GM10248 (cell line): ENCODE data around the gene CD48.

ENCODE experiments used
- CTCF ChIA-PET: fragments of 300-600 bp; sonication (Branson Sonifier 250); formaldehyde crosslinking; extraction: SDS; loops from one replicate; lab custom pipeline; 2021; ENCODE audit warnings: antibody characterized with exemption; lab: Yijun Ruan, JAX
- POLR2A ChIA-PET: fragments of 350-650 bp; sonication (Branson Sonifier 250); formaldehyde crosslinking; extraction: SDS; loops from one replicate; lab custom pipeline; 2020; ENCODE audit warnings: antibody characterized with exemption; lab: Yijun Ruan, JAX
- DNase-seq: peaks from one replicate; pipeline ENCODE4 v3.0.0; 2012; ENCODE audit errors: extremely low spot score
- TF ChIP-seq, protein P1 (sequence below): IDR thresholded peaks from 2 replicates; pipeline ENCODE4 v1.5.1; 2012; ENCODE audit warnings: mild to moderate bottlenecking, low read depth; ENCODE audit errors: extremely low read depth, missing control alignments, control extremely low read depth

Gene CD48

DNA sequence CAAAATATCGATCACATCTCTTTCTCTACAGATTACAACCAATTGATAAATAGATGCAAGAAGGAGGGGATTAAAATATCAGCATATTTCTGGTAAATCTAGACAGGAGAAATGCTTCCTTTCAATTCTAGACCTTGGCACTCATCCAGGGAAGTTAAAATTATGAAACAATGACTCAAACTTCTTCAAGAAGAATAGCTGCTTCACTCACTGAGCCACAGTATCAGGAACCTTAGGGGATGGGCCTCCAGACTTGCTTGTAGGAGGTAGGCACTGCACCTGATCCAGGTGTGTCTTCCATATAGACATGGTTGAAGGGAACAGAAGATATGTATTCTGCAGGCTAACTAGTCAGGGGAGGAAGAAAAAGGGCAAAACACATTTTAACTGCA, 37.3 kb upstream of the CD48 start:
- TF ChIP-seq, protein P1, sequence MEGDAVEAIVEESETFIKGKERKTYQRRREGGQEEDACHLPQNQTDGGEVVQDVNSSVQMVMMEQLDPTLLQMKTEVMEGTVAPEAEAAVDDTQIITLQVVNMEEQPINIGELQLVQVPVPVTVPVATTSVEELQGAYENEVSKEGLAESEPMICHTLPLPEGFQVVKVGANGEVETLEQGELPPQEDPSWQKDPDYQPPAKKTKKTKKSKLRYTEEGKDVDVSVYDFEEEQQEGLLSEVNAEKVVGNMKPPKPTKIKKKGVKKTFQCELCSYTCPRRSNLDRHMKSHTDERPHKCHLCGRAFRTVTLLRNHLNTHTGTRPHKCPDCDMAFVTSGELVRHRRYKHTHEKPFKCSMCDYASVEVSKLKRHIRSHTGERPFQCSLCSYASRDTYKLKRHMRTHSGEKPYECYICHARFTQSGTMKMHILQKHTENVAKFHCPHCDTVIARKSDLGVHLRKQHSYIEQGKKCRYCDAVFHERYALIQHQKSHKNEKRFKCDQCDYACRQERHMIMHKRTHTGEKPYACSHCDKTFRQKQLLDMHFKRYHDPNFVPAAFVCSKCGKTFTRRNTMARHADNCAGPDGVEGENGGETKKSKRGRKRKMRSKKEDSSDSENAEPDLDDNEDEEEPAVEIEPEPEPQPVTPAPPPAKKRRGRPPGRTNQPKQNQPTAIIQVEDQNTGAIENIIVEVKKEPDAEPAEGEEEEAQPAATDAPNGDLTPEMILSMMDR: no peak
- POLR2A ChIA-PET: no interaction called here
- CTCF ChIA-PET: interaction anchor here (0.9 to 4.2 kb wide), 16 partner anchors 9 to 82 kb away, joined by 3 to 29 read pairs (median 5); partner anchors contain the start of gene SLAMF7
- no peak for DNase-seq

- TF ChIP-seq, protein P1: peak; percentile 37
- ChIA-PET CTCF (interaction anchor here (0.9 to 4.2 kb wide), 13 partner anchors 10 to 83 kb away, joined by 3 to 29 read pairs (median 4); partner anchors contain the start of gene SLAMF7), POLR2A (interaction anchor here (0.8 kb wide), 1 partner anchor 9 kb away, joined by 3 read pairs; the partner anchor contains the start of gene SLAMF7)
- no peak for DNase-seq
Measured at GRCh38 chr1:160748181-160748877, 36.7 kb upstream of the CD48 start.

DNA sequence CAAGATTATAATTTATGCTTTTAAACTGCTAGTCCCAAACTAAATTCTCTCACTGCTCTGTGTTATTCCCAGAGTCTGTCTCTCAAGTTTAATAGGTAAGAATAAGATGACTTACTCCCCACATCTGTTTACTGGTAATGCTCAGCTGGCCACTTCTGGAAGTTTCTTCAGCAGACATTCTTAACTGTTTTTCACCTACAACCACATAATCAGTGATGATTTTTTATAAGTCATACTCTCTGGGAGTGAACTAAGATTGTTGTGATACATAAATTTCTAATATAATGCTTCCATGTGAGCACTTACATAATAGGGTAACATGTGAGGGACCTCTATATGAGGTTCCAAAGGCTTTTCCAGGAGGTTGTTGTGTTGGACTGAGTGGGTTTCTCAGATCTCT, 36.1 kb upstream of the CD48 start:
- CTCF ChIA-PET: interaction anchor here (0.9 to 4.2 kb wide), 13 partner anchors 9 to 84 kb away, joined by 3 to 29 read pairs (median 4); partner anchors contain the start of gene SLAMF7
- TF ChIP-seq, protein P1: no peak
- POLR2A ChIA-PET: interaction anchor here (0.8 kb wide), 1 partner anchor 8 kb away, joined by 3 read pairs; the partner anchor contains the start of gene SLAMF7
- no peak for DNase-seq

GRCh38 chr1:160746836-160747500, 35.3 kb upstream of the CD48 start:
- TF ChIP-seq, protein P1: no peak
- ChIA-PET CTCF (interaction anchor here (1.0 to 4.2 kb wide), 8 partner anchors 9 to 54 kb away, joined by 3 to 29 read pairs (median 4); no protein-coding TSS in a partner anchor), POLR2A (interaction anchor here (0.8 kb wide), 1 partner anchor 1752 kb away, joined by 3 read pairs; no protein-coding TSS in a partner anchor)
- no peak for DNase-seq

GRCh38 chr1:160745551-160745950, 33.9 kb upstream of the CD48 start:
- no peak for DNase-seq
- ChIA-PET POLR2A (no interaction called here), CTCF (interaction anchor here (0.9 to 8.2 kb wide), 7 partner anchors 18 to 94 kb away, joined by 3 to 67 read pairs (median 3); no protein-coding TSS in a partner anchor)
- TF ChIP-seq, protein P1: no peak
